Left lung (tissue), 10 donors: Measurements from ENCODE around the gene POSTN. TPM values are rescaled to one million over a fixed set of nuclear protein-coding genes. Genes with fewer than 3 reads are reported as not detected.
"Not testable (repeated sequence)": the region's sequence is repeated elsewhere in the genome, so short reads cannot be mapped to it uniquely, and the experiment has no call there.

Experiments
- ATAC-seq: fragments of 200-7000 bp; cut with Tn5 transposase; one replicate; pipeline ENCODE4 v1.9.1; 2020; ENCODE audit warnings: moderate library complexity
- DNase-seq, 4 donors: peaks; one replicate each; pipeline ENCODE4 v3.0.0-alpha.2; 2013 to 2020
- H3K27ac ChIP-seq, 2 donors: fragments of 200-600 bp; sonication (generic) in 1 of 2; one replicate each; pipeline versions ENCODE4 v1.5.0 to v1.8.0; 2020 to 2021
- H3K27me3 ChIP-seq, 2 donors: fragments of 200-600 bp; sonication (generic) in 1 of 2; one replicate each; pipeline versions ENCODE4 v1.5.0 to v1.8.0; 2020 to 2021
- H3K36me3 ChIP-seq, 2 donors: fragments of 200-600 bp; sonication (generic) in 1 of 2; one replicate each; pipeline versions ENCODE4 v1.5.0 to v1.8.0; 2020 to 2021
- H3K4me1 ChIP-seq, 2 donors: fragments of 200-600 bp; one replicate each; pipeline ENCODE4 v1.8.0; 2021
- H3K4me3 ChIP-seq, 2 donors: fragments of 200-600 bp; sonication (generic) in 1 of 2; one replicate each; pipeline versions ENCODE4 v1.5.0 to v1.8.0; 2020 to 2021; ENCODE audit warnings: mild to moderate bottlenecking in 1 of 2
- H3K9me3 ChIP-seq, 2 donors: fragments of 200-600 bp; sonication (generic) in 1 of 2; one replicate each; pipeline versions ENCODE4 v1.5.0 to v1.8.0; 2020 to 2021
- intact Hi-C, 2 donors: fragments of 100-400 bp; cut with DNase I; formaldehyde crosslinking; loops; one replicate each; pipeline versions ENCODE4 v1.11.2 to v1.14.2; 2022
- polyA plus RNA-seq, 6 donors: library from polyadenylated mRNA; unstranded; fragments of 120-200 nt; gene quantifications; one replicate each; pipeline ENCODE4 v1.2.1, GENCODE V29; 2013; ENCODE audit not compliant: insufficient read length in 6 of 6
- total RNA-seq, 2 donors: library from RNA; stranded (reverse); fragmentation: NEBNext Ultra II Directional; extraction: Animal tissue kit (Norgen Biotek cat#: 25700); gene quantifications; one replicate each; pipeline ENCODE4 v1.2.1, GENCODE V29; 2021
- TF ChIP-seq, protein P1 (sequence below), 2 donors: fragments of 200-600 bp; sonication (generic) in 1 of 2; IDR thresholded peaks; one replicate each; pipeline versions ENCODE4 v1.5.0 to v1.8.0; 2021; ENCODE audit warnings: antibody characterized with exemption in 2 of 2
- donor health status: DM: no; HTN: yes; CAD: no.
- donor health status: DM: no; HTN: no; CAD: no.

POSTN gene
- total and polyA plus RNA-seq, 8 donors: 34.4 to 757 (median 518) TPM

GRCh38 chr13:37561031-37561430, 37.5 kb downstream of the POSTN start:
- Histone ChIP-seq H3K4me3 (no peak overlapping the region), H3K9me3 (peaks cover 0 to 31% of the 10 kb centered on the region in 2 donors), H3K4me1 (no peaks in the 10 kb centered on the region), H3K36me3 (no peaks in the 10 kb centered on the region), H3K27me3 (no peaks in the 10 kb centered on the region), H3K27ac (no peak overlapping the region)
- intact Hi-C loops: no loop called here
- ATAC-seq: no peak
- no peak for DNase-seq
- TF ChIP-seq, protein P1, sequence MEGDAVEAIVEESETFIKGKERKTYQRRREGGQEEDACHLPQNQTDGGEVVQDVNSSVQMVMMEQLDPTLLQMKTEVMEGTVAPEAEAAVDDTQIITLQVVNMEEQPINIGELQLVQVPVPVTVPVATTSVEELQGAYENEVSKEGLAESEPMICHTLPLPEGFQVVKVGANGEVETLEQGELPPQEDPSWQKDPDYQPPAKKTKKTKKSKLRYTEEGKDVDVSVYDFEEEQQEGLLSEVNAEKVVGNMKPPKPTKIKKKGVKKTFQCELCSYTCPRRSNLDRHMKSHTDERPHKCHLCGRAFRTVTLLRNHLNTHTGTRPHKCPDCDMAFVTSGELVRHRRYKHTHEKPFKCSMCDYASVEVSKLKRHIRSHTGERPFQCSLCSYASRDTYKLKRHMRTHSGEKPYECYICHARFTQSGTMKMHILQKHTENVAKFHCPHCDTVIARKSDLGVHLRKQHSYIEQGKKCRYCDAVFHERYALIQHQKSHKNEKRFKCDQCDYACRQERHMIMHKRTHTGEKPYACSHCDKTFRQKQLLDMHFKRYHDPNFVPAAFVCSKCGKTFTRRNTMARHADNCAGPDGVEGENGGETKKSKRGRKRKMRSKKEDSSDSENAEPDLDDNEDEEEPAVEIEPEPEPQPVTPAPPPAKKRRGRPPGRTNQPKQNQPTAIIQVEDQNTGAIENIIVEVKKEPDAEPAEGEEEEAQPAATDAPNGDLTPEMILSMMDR (IDR thresholded peaks at IDR 0.05): no peak

DNA sequence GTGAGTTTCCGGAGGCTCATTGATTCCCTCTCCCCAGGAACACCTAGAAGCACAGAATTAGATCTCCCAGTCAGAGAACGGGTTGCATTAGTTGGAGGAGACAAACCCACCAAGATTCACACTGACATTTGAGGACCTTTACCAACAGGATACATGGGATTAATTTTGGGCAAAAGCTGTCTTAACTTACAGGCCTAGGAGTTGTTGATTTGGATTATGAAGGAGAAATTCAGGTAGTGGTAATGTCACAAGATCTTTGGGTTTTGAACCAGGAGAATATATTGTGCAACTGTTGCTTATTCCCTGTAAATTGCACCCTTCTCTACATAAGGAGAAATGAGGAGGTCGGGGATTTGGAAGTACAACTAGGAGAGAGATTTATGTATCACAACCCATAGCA, 38.0 kb downstream of the POSTN start:
- H3K27me3 ChIP-seq: no peaks in the 10 kb centered on the region
- TF ChIP-seq, protein P1 (IDR thresholded peaks at IDR 0.05): no peak
- peaks cover 0 to 35% of the 10 kb centered on the region in 2 donors for H3K9me3 ChIP-seq
- intact Hi-C loops: no loop called here
- H3K4me1 ChIP-seq: no peaks in the 10 kb centered on the region
- no peak overlapping the region for H3K27ac ChIP-seq
- no peaks in the 10 kb centered on the region for H3K36me3 ChIP-seq
- ATAC-seq (no peak), DNase-seq (no peak)
- H3K4me3 ChIP-seq: no peak overlapping the region

DNA sequence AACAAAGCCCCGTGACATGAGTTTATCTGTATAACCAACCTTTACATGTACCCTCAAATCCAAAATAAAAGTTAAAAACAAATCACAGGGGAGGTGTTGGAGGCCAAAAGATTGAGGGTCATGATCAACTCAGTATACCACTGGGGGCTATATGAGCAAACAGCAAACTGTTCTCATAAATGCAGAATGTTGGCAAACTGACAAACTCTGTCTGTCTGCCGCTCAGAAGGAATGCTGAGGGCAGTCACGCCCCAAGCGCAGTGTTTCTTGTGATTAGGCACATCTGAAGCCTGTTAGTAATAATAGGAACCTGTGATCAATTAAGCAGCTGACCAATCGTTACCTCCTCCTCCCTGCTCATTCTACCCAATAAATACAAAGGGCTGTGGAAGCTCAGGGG, 39.8 kb downstream of the POSTN start:
- H3K4me1 ChIP-seq, ATAC-seq, H3K27ac ChIP-seq, intact Hi-C loops, DNase-seq, H3K4me3 ChIP-seq, H3K27me3 ChIP-seq, H3K36me3 ChIP-seq: not testable (repeated sequence)
- peaks cover 0 to 36% of the 10 kb centered on the region in 2 donors for H3K9me3 ChIP-seq

DNA sequence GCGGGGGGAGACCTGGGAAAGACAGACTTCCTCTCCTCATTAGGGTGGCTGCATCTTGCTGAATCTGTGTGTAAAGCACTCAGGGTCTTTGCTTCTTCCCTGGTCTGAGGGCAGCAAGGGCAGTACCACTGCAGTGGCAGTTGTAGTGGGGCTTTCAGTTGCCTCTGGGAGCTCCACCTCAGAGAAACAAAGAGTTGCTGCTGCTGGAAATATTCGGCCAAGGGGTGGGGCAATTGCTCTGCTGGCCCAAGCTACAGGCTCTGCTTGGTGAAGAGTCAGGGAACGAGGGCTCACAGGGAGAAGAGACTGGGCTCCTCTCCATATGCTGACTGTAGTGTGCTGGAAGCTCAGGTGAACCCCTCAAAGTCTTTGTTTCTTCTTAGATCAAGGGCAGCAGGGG, 52.5 kb downstream of the POSTN start:
- TF ChIP-seq, protein P1 (IDR thresholded peaks at IDR 0.05): no peak
- Histone ChIP-seq H3K36me3 (no peaks in the 10 kb centered on the region), H3K4me3 (no peak overlapping the region), H3K27ac (no peak overlapping the region), H3K4me1 (no peaks in the 10 kb centered on the region), H3K27me3 (no peaks in the 10 kb centered on the region), H3K9me3 (peaks cover 0 to 21% of the 10 kb centered on the region in 2 donors)
- ATAC-seq (no peak), DNase-seq (peak in 1 of 4 donors; percentile 36)
- intact Hi-C loops: no loop called here

DNA sequence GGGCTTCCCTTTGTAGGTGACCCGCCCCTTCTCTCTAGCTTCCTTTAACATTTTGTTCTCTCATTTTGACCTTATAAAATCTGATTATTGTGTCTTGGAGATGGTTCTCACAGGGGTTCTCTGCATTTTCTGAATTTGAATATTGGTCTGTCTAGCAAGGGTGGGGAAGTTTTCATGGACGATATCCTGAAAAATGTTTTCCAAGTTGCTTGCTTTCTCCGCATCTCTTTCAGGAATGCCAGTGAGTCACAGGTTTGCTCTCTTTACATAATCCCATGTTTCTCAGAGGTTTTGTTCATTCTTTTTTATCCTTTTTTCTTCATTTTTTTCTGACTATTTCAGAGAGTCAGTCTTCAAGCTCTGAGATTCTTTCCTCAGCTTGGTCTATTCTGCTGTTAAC, 53.6 kb downstream of the POSTN start:
- H3K27me3 ChIP-seq: no peaks in the 10 kb centered on the region
- intact Hi-C loops: no loop called here

More for the DNA sequence above, 53.6 kb downstream of the POSTN start:
- ATAC-seq: no peak
- no peak overlapping the region for H3K27ac ChIP-seq
- no peaks in the 10 kb centered on the region for H3K4me1 ChIP-seq
- peaks cover 0 to 21% of the 10 kb centered on the region in 2 donors for H3K9me3 ChIP-seq
- no peak overlapping the region for H3K4me3 ChIP-seq
- no peaks in the 10 kb centered on the region for H3K36me3 ChIP-seq
- TF ChIP-seq, protein P1 (IDR thresholded peaks at IDR 0.05): no peak
- no peak for DNase-seq
